SU-DHL-6 (cell line): ENCODE results near the gene CDC42EP1.
"Not testable (repeated sequence)": the region's sequence is repeated elsewhere in the genome, so short reads cannot be mapped to it uniquely, and the experiment has no call there.

Experiments
- H2AFZ ChIP-seq: fragments of 200-600 bp; sonication (generic); 2 replicates; pipeline ENCODE4 v1.6.1; 2014; ENCODE audit warnings: low read depth, mild to moderate bottlenecking, moderate library complexity, mixed read lengths, antibody characterized with exemption, low read length; ENCODE audit not compliant: severe bottlenecking
- H3F3A ChIP-seq: fragments of 200-600 bp; shearing (Covaris generic); 2 replicates; pipeline ENCODE4 v1.6.0; 2016; ENCODE audit warnings: antibody characterized with exemption, mild to moderate bottlenecking; ENCODE audit not compliant: insufficient read depth
- H3K27ac ChIP-seq: fragments of 200-600 bp; sonication (generic); 2 replicates; pipeline ENCODE4 v1.5.1; 2016; ENCODE audit warnings: low read depth, mild to moderate bottlenecking, low read length, moderate library complexity, mixed read lengths
- H3K27me3 ChIP-seq: fragments of 200-600 bp; sonication (generic), shearing (Covaris generic); 2 replicates; pipeline ENCODE4 v1.6.0; 2014; ENCODE audit warnings: mild to moderate bottlenecking, low read length
- H3K36me3 ChIP-seq: fragments of 200-600 bp; sonication (generic); 2 replicates; pipeline ENCODE4 v1.6.1; 2014; ENCODE audit warnings: mild to moderate bottlenecking, low read length, mixed read lengths
- H3K4me2 ChIP-seq: fragments of 300-600, 200-600 bp; shearing (Covaris generic), sonication (generic); 2 replicates; pipeline ENCODE4 v1.6.0; 2014; ENCODE audit warnings: low read length, low read depth, mild to moderate bottlenecking; ENCODE audit not compliant: poor library complexity, severe bottlenecking
- H3K4me3 ChIP-seq: fragments of 200-600 bp; sonication (generic); 2 replicates; pipeline ENCODE4 v1.5.1; 2014; ENCODE audit warnings: antibody characterized with exemption, low read length, mild to moderate bottlenecking, mixed read lengths; ENCODE audit not compliant: insufficient read depth, poor library complexity, severe bottlenecking
- H3K79me2 ChIP-seq: fragments of 200-600 bp; sonication (generic); 2 replicates; pipeline ENCODE4 v1.6.1; 2014; ENCODE audit warnings: mild to moderate bottlenecking, low read length, moderate library complexity; ENCODE audit not compliant: insufficient read depth
- H3K9ac ChIP-seq: fragments of 200-600 bp; sonication (generic); 2 replicates; pipeline ENCODE4 v1.7.0; 2014; ENCODE audit warnings: mild to moderate bottlenecking, low read length
- H3K9me2 ChIP-seq: fragments of 200-600 bp; sonication (generic); replicated peaks from 2 replicates; pipeline ENCODE4 v1.6.1; 2014; ENCODE audit warnings: low read length; ENCODE audit not compliant: insufficient read depth
- H3K9me3 ChIP-seq: fragments of 200-600 bp; sonication (generic); 2 replicates; pipeline ENCODE4 v1.6.1; 2014; ENCODE audit warnings: low read length, mixed read lengths; ENCODE audit not compliant: insufficient read depth
- H4K20me1 ChIP-seq: fragments of 200-600 bp; sonication (generic); 2 replicates; pipeline ENCODE4 v1.6.1; 2014; ENCODE audit warnings: low read depth, mild to moderate bottlenecking, antibody characterized with exemption, low read length, moderate library complexity, mixed read lengths
- EZH2phosphoT487 ChIP-seq: fragments of 200-600 bp; sonication (generic), shearing (Covaris generic); conservative IDR thresholded peaks from 2 replicates; pipeline ENCODE4 v1.6.1; 2018; ENCODE audit warnings: mild to moderate bottlenecking, antibody characterized with exemption, low read length, moderate library complexity, mixed read lengths
- TF ChIP-seq, protein P1 (sequence below): fragments of 200-600 bp; sonication (generic); IDR thresholded peaks from one replicate; pipeline ENCODE4 v1.5.1; 2017; ENCODE audit warnings: antibody characterized with exemption, mild to moderate bottlenecking, low read length, moderate library complexity; ENCODE audit not compliant: insufficient read depth, poor library complexity, severe bottlenecking

The CDC42EP1 gene

DNA sequence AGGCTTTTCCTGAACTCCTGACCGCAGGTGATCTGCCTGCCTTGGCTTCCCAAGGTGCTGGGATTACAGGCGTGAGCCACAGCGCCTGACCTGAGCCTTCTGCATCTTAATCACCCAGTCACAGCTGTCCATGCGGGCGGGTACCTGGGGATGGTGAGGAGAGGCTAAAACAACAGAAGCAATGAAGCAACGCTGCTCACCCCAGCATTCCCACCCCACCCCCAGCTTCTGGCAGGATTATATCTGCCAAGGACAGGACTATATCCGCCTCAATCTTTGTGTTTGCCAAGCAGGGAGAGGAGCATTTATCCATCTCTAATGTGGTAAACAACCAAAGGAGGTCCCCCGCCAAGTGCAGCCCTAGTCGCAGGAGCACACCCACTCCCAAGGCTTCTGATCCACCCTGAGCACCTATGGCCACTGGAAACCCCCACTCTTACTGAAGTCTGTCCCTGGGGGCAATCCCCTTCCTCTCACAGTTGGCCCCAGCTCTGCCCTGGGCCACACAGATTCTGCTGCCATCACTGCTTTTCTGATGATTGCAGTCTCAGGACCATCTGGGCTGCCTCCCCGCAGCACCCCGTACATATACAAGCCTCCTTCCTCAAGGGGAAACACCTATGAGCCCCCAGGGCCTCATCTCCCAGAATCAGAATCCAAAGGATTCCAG is 28.4 kb downstream of the CDC42EP1 start:
- Histone ChIP-seq H3K4me2 (no peak overlapping the region), H3K9me2 (no peaks in the 10 kb centered on the region), H3K4me3 (no peak overlapping the region), H3K79me2 (no peaks in the 10 kb centered on the region), H3F3A (no peaks in the 10 kb centered on the region), H3K27ac (no peak overlapping the region), H3K9me3 (no peaks in the 10 kb centered on the region), H4K20me1 (no peaks in the 10 kb centered on the region), H3K9ac (no peak overlapping the region), H3K27me3 (no peaks in the 10 kb centered on the region), H3K36me3 (no peaks in the 10 kb centered on the region), H2AFZ (no peak overlapping the region)
- TF ChIP-seq EZH2phosphoT487 = no peak
- TF ChIP-seq, protein P1, sequence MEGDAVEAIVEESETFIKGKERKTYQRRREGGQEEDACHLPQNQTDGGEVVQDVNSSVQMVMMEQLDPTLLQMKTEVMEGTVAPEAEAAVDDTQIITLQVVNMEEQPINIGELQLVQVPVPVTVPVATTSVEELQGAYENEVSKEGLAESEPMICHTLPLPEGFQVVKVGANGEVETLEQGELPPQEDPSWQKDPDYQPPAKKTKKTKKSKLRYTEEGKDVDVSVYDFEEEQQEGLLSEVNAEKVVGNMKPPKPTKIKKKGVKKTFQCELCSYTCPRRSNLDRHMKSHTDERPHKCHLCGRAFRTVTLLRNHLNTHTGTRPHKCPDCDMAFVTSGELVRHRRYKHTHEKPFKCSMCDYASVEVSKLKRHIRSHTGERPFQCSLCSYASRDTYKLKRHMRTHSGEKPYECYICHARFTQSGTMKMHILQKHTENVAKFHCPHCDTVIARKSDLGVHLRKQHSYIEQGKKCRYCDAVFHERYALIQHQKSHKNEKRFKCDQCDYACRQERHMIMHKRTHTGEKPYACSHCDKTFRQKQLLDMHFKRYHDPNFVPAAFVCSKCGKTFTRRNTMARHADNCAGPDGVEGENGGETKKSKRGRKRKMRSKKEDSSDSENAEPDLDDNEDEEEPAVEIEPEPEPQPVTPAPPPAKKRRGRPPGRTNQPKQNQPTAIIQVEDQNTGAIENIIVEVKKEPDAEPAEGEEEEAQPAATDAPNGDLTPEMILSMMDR = no peak

DNA sequence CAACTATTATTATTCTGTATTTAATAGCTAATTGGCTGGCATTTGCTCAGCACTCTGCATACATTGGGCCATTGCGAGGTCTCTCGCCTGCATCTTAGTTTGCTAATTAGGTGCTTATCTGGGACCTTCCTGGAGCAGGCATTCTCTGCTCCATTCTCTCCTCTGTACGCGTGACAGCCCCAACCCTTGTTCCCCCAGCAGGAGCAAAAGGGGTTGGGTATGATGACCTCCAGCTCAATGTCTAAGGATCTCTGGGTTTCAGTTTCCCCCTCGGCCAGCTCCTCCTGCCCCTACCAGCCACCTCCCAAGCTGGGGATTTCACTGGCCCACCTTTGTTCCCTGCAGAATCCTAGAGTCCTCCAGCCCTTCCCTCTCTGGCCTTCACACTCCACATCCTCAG is 29.4 kb downstream of the CDC42EP1 start:
- Histone ChIP-seq H2AFZ (no peak overlapping the region), H3K27me3 (no peaks in the 10 kb centered on the region), H3K4me2 (no peak overlapping the region), H3K36me3 (no peaks in the 10 kb centered on the region), H3K9me3 (no peaks in the 10 kb centered on the region), H3K4me3 (no peak overlapping the region), H3K27ac (no peak overlapping the region), H3F3A (no peaks in the 10 kb centered on the region), H3K9me2 (no peaks in the 10 kb centered on the region), H3K9ac (no peak overlapping the region), H4K20me1 (no peaks in the 10 kb centered on the region), H3K79me2 (no peaks in the 10 kb centered on the region)
- no peak for TF ChIP-seq EZH2phosphoT487
- TF ChIP-seq, protein P1 = no peak

DNA sequence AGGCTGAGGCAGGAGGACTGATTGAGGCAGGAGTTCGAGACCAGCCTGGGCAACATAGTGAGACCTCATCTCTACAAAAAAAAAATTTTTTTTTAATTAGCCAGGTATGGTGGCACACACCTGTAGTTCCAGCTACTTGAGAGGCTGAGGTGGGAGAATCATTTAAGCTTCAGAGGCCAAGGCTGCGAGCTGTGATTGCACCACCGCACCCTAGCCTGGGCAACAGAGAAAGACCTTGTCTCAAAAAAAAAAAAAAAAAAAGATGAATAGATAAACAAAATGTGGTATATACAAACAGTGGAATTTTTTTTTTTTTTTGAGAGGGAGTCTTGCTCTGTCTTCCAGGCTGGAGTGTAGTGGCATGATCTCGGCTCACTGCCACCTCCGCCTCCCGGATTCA is 30.8 kb downstream of the CDC42EP1 start:
- not testable (repeated sequence) for H2AFZ ChIP-seq, H3K4me3 ChIP-seq, H3F3A ChIP-seq, H3K27ac ChIP-seq, H3K79me2 ChIP-seq, H4K20me1 ChIP-seq, H3K9ac ChIP-seq, H3K4me2 ChIP-seq, H3K27me3 ChIP-seq, H3K36me3 ChIP-seq, H3K9me3 ChIP-seq, H3K9me2 ChIP-seq

DNA sequence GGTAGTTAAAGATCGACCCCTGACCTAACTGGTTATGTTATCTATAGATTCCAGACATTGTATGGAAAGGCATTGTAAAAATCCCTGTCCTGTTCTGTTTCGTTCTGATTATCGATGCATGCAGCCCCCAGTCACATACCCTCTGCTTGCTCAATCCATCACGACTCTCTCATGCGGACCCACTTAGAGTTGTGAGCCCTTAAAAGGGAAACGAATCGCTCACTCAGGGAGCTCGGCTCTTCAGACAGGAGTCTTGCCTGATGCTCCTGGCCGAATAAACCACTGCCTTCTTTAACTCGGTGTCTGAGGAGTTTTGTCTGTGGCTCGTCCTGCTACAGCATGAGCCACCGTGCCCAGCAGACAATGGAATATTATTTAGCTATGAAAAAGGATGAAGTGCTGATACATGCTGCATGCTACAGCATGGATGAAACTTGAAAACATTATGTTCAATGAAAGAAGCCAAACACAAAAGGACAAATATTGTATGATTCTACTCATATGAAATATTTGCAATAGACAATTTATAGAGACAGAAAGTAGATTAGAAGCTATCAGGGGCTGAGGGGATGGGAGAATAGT is 31.6 kb downstream of the CDC42EP1 start:
- H3K4me3 ChIP-seq = peak overlapping the region; percentile 21
- peak overlapping the region; percentile 18 for H3K9ac ChIP-seq
- peak overlapping the region; percentile 16 for H2AFZ ChIP-seq

More for the DNA sequence above, 31.6 kb downstream of the CDC42EP1 start:
- H4K20me1 ChIP-seq = no peaks in the 10 kb centered on the region
- H3F3A ChIP-seq = no peaks in the 10 kb centered on the region
- H3K4me2 ChIP-seq = peak overlapping the region; percentile 42
- no peaks in the 10 kb centered on the region for H3K36me3 ChIP-seq
- TF ChIP-seq, protein P1 = no peak
- H3K9me3 ChIP-seq = no peaks in the 10 kb centered on the region
- H3K79me2 ChIP-seq = no peaks in the 10 kb centered on the region
- H3K27ac ChIP-seq = no peak overlapping the region
- H3K9me2 ChIP-seq = no peaks in the 10 kb centered on the region
- H3K27me3 ChIP-seq = no peaks in the 10 kb centered on the region
